Measurements from ENCODE around the gene ZHX3.

Gene ZHX3

GRCh38 chr20:41339957-41340326, 22.4 kb upstream of the ZHX3 start:
- Histone ChIP-seq H3K4me1 (ENCODE audit: control insufficient read depth in 1 of 2, insufficient read depth in 1 of 2, low read depth in 1 of 2, low read length in 1 of 2) (peaks cover 0 to 12% of the 10 kb centered on the region in 2 experiments), H3K9me3 (no peaks in the 10 kb centered on the region), H3K36me3 (no peaks in the 10 kb centered on the region), H3K27me3 (peaks cover 62% of the 10 kb centered on the region), H3K4me3 (ENCODE audit: low read depth in 1 of 2, low read length in 1 of 2) (no peak overlapping the region), H3K27ac (no peak overlapping the region)
- peak; percentile 92 for TF ChIP-seq CTCF (IDR thresholded peaks at IDR 0.05)

- Histone ChIP-seq H3K27me3 (peaks cover 66% of the 10 kb centered on the region), H3K4me3 (ENCODE audit: low read depth in 1 of 2, low read length in 1 of 2) (no peak overlapping the region), H3K4me1 (ENCODE audit: control insufficient read depth in 1 of 2, insufficient read depth in 1 of 2, low read depth in 1 of 2, low read length in 1 of 2) (peaks cover 0 to 12% of the 10 kb centered on the region in 2 experiments), H3K9me3 (no peaks in the 10 kb centered on the region), H3K27ac (no peak overlapping the region), H3K36me3 (no peaks in the 10 kb centered on the region)
- no peak for TF ChIP-seq CTCF (IDR thresholded peaks at IDR 0.05)
Measured at GRCh38 chr20:41336711-41337492, 19.4 kb upstream of the ZHX3 start.

- TF ChIP-seq CTCF (IDR thresholded peaks at IDR 0.05), result no peak
- peaks cover 67% of the 10 kb centered on the region for H3K27me3 ChIP-seq
- H3K4me1 ChIP-seq (ENCODE audit: control insufficient read depth in 1 of 2, insufficient read depth in 1 of 2, low read depth in 1 of 2, low read length in 1 of 2), result peaks cover 0 to 9% of the 10 kb centered on the region in 2 experiments
- no peak overlapping the region for H3K4me3 ChIP-seq (ENCODE audit: low read depth in 1 of 2, low read length in 1 of 2)
- no peaks in the 10 kb centered on the region for H3K9me3 ChIP-seq
- H3K36me3 ChIP-seq, result no peaks in the 10 kb centered on the region
- H3K27ac ChIP-seq, result no peak overlapping the region
Measured at GRCh38 chr20:41335591-41335990, 18.1 kb upstream of the ZHX3 start.

GRCh38 chr20:41334443-41335421, 17.2 kb upstream of the ZHX3 start:
- peaks cover 0 to under 1% of the 10 kb centered on the region in 2 experiments for H3K4me1 ChIP-seq (ENCODE audit: control insufficient read depth in 1 of 2, insufficient read depth in 1 of 2, low read depth in 1 of 2, low read length in 1 of 2)
- no peaks in the 10 kb centered on the region for H3K9me3 ChIP-seq
- H3K27me3 ChIP-seq, result peaks cover 66% of the 10 kb centered on the region
- TF ChIP-seq CTCF (IDR thresholded peaks at IDR 0.05), result no peak
- no peak overlapping the region for H3K4me3 ChIP-seq (ENCODE audit: low read depth in 1 of 2, low read length in 1 of 2)
- H3K36me3 ChIP-seq, result no peaks in the 10 kb centered on the region
- no peak overlapping the region for H3K27ac ChIP-seq

- H3K27ac ChIP-seq, result no peak overlapping the region
- H3K9me3 ChIP-seq, result no peaks in the 10 kb centered on the region
- no peak overlapping the region for H3K4me3 ChIP-seq (ENCODE audit: low read depth in 1 of 2, low read length in 1 of 2)
- H3K4me1 ChIP-seq (ENCODE audit: control insufficient read depth in 1 of 2, insufficient read depth in 1 of 2, low read depth in 1 of 2, low read length in 1 of 2), result no peaks in the 10 kb centered on the region
- no peaks in the 10 kb centered on the region for H3K36me3 ChIP-seq
- peaks cover 66% of the 10 kb centered on the region for H3K27me3 ChIP-seq
- no peak for TF ChIP-seq CTCF (IDR thresholded peaks at IDR 0.05)
Measured at GRCh38 chr20:41334036-41334435, 16.5 kb upstream of the ZHX3 start.

Measured in neutrophil (primary cell).